Natural killer cell (primary cell): ENCODE results near the gene PWWP2A. TPM values are rescaled to one million over a fixed set of nuclear protein-coding genes. Genes with fewer than 3 reads are reported as not detected.

Source experiments
- ATAC-seq, 3 donors: fragments of 150-1000 bp in 2 of 3; fragments of 200-7000 bp in 1 of 3; cut with Tn5 transposase; 1 replicate in 1 of 3; 2 replicates in 2 of 3; pipeline ENCODE4 v1.10.0; 2021; ENCODE audit warnings: mild to moderate bottlenecking in 2 of 3, moderate library complexity in 2 of 3
- DNase-seq, 2 donors: peaks; one replicate each; pipeline versions ENCODE4 v3.0.0 to v3.0.0-alpha.2; 2013 to 2021; ENCODE audit warnings: mixed read lengths in 1 of 2
- H3K27ac ChIP-seq: one replicate; pipeline ENCODE4 v1.5.1; 2013; ENCODE audit warnings: mild to moderate bottlenecking, low read length
- H3K27me3 ChIP-seq: one replicate; pipeline ENCODE4 v1.6.1; 2013; ENCODE audit warnings: low read length; ENCODE audit not compliant: control insufficient read depth, insufficient read depth
- H3K36me3 ChIP-seq: one replicate; pipeline ENCODE4 v1.6.1; 2013; ENCODE audit warnings: low read length; ENCODE audit not compliant: control insufficient read depth, insufficient read depth
- H3K4me1 ChIP-seq: one replicate; pipeline ENCODE4 v1.6.1; 2013; ENCODE audit warnings: low read length; ENCODE audit not compliant: control insufficient read depth, insufficient read depth
- H3K4me3 ChIP-seq: one replicate; pipeline ENCODE4 v1.5.1; 2013; ENCODE audit warnings: low read length
- H3K9me3 ChIP-seq: one replicate; pipeline ENCODE4 v1.6.1; 2013; ENCODE audit warnings: low read length; ENCODE audit not compliant: control insufficient read depth, insufficient read depth
- H3K27ac Mint-ChIP-seq, 2 donors: one replicate each; pipeline ENCODE4 v1.8.0; 2022; ENCODE audit warnings: mild to moderate bottlenecking in 2 of 2, mixed read lengths in 2 of 2, moderate library complexity in 1 of 2
- H3K27me3 Mint-ChIP-seq, 2 donors: one replicate each; pipeline ENCODE4 v1.8.0; 2022; ENCODE audit warnings: low read depth in 2 of 2, mixed read lengths in 2 of 2
- H3K36me3 Mint-ChIP-seq: one replicate; pipeline ENCODE4 v1.8.0; 2022; ENCODE audit warnings: mixed read lengths
- H3K4me1 Mint-ChIP-seq, 2 donors: one replicate each; pipeline ENCODE4 v1.8.0; 2022; ENCODE audit warnings: mixed read lengths in 2 of 2
- H3K4me3 Mint-ChIP-seq: one replicate; pipeline ENCODE4 v1.8.0; 2022; ENCODE audit warnings: mild to moderate bottlenecking, moderate library complexity, mixed read lengths
- H3K9me3 Mint-ChIP-seq, 2 donors: one replicate each; pipeline ENCODE4 v1.8.0; 2022; ENCODE audit warnings: mixed read lengths in 2 of 2
- WGBS: methylation state at CpG from one replicate; pipeline ENCODE4 v1.1.7; 2013; ENCODE audit warnings: missing lambda C conversion rate; ENCODE audit not compliant: insufficient coverage; 5-methylcytosine and 5-hydroxymethylcytosine counted together
- intact Hi-C: fragments of 100-400 bp; cut with micrococcal nuclease; formaldehyde crosslinking; loops from one replicate; pipeline ENCODE4 v1.14.2; 2022
- total RNA-seq, 4 donors: library from RNA; stranded (reverse); fragments of 120-200 nt in 1 of 4; gene quantifications; one replicate each; pipeline versions ENCODE4 v1.2.3 to v1.2.4, GENCODE V29; 2013 to 2022
- TF ChIP-seq, protein P1 (sequence below): fragments of 200-600 bp; IDR thresholded peaks from one replicate; pipeline ENCODE4 v1.8.0; 2022; ENCODE audit warnings: antibody characterized with exemption

Gene PWWP2A
- total RNA-seq, result 10 to 100 TPM; 24.9 to 37.6 (median 30.2) TPM
- 40.8 TPM for total RNA-seq (2013)

DNA sequence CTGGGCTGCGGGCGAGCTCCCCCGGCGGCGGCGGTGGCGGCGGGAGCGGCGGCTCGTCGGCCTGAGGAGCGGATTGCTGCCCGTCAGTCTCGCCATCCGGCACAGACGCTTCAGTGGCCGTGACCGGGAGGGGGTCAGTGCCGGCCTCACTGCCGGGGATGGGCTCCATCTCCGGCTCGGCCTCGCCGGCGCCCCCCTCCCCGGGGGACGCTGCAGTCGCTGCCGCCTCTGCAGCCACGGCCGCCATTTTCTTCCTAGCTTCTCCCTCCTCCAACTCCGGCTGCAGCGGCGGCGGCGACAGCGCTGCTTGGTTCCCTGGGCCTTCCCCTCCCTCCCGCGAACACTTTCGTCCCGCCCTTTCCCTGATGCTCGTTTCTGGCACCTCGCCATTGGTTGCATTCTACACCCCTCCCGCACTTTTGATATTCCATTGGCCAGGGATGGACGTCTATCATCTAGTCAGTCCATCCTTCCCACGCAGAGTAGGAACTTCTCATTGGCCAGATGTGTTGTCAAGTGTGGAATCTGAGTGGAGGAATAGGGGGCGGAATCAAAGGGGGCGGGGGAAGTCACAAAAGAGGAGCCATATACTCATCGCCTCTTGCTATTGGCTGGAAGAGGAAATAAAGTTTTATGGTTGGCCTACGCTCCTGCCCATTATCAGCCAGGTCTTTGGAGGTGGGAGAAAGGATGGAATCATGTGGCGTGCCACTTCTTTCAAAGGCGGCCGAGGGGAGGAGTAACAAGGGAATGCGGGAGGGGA lies at the start of gene PWWP2A:
TSS of gene PWWP2A (minus strand) at position 309 of the 763 bp plus-strand sequence. CDS start at position 247, 62 bp downstream.
- peaks cover 0 to 10% of the 10 kb centered on the region in 2 donors for H3K27me3 Mint-ChIP-seq
- peaks cover 12% of the 10 kb centered on the region for H3K4me1 ChIP-seq
- peaks cover 3% of the 10 kb centered on the region for H3K36me3 ChIP-seq
- DNase-seq (peak; percentile 89 to 100), ATAC-seq (peak; percentile 90 to 98 (median 91))
- no peaks in the 10 kb centered on the region for H3K9me3 ChIP-seq
- H3K4me3 Mint-ChIP-seq, result peak within 1 kb of the TSS; percentile 94
- intact Hi-C loops, result loop anchor here (1.0 to 2.0 kb wide), 4 partner anchors 110 to 911 kb away; partner anchors contain the start of genes RNF145, SLU7 and TTC1
- no peaks in the 10 kb centered on the region for H3K9me3 Mint-ChIP-seq
- no peaks in the 10 kb centered on the region for H3K36me3 Mint-ChIP-seq
- H3K4me3 ChIP-seq, result peak within 1 kb of the TSS; percentile 77
- WGBS, result under 1% methylated on average over 53 of the region's 55 CpGs
- peak within 1 kb of the TSS; percentile 78 for H3K27ac ChIP-seq
- peak within 1 kb of the TSS; percentile 90 to 93 for H3K27ac Mint-ChIP-seq
- H3K4me1 Mint-ChIP-seq, result peaks cover 15 to 24% of the 10 kb centered on the region in 2 donors
- no peaks in the 10 kb centered on the region for H3K27me3 ChIP-seq
- TF ChIP-seq, protein P1, sequence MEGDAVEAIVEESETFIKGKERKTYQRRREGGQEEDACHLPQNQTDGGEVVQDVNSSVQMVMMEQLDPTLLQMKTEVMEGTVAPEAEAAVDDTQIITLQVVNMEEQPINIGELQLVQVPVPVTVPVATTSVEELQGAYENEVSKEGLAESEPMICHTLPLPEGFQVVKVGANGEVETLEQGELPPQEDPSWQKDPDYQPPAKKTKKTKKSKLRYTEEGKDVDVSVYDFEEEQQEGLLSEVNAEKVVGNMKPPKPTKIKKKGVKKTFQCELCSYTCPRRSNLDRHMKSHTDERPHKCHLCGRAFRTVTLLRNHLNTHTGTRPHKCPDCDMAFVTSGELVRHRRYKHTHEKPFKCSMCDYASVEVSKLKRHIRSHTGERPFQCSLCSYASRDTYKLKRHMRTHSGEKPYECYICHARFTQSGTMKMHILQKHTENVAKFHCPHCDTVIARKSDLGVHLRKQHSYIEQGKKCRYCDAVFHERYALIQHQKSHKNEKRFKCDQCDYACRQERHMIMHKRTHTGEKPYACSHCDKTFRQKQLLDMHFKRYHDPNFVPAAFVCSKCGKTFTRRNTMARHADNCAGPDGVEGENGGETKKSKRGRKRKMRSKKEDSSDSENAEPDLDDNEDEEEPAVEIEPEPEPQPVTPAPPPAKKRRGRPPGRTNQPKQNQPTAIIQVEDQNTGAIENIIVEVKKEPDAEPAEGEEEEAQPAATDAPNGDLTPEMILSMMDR, result no peak

DNA sequence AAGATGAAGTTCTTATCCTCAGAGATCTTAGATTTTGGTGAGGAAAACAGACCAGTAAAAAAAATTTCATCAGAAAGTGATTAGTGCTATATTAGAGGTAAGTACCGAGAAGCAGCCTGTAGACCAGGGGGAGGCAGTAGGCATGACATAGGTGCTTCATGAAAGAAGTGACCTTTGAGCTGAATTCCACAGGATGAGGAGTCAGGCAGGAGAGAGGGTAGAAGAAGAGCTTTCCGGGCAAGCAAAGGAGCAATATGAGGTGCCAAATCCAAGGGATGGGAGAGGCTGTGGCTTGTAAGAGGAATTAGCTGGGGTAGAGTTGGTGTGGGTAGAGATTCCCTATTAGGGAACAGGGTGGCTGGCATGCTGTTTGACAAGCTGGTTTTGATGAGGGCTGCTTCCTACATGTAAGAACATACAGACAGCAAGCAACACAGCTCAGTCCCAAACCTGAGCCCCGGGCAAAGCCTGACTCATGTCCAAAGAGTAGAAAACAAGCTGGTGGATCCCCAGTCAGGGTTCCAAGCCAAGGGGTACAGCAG lies 48.4 kb upstream of the PWWP2A start:
- Mint-ChIP-seq H3K36me3 (no peaks in the 10 kb centered on the region), H3K9me3 (no peaks in the 10 kb centered on the region), H3K4me1 (peaks cover 14 to 15% of the 10 kb centered on the region in 2 donors), H3K4me3 (no peak overlapping the region), H3K27ac (no peak overlapping the region), H3K27me3 (peaks cover 13 to 14% of the 10 kb centered on the region in 2 donors)
- Histone ChIP-seq H3K36me3 (no peaks in the 10 kb centered on the region), H3K4me3 (no peak overlapping the region), H3K4me1 (peaks cover 9% of the 10 kb centered on the region), H3K9me3 (no peaks in the 10 kb centered on the region), H3K27ac (no peak overlapping the region), H3K27me3 (no peaks in the 10 kb centered on the region)
- 82% methylated on average over 3 of the region's 3 CpGs for WGBS
- TF ChIP-seq, protein P1, result no peak
- ATAC-seq, result no peak
- intact Hi-C loops, result no loop called here
- no peak for DNase-seq

DNA sequence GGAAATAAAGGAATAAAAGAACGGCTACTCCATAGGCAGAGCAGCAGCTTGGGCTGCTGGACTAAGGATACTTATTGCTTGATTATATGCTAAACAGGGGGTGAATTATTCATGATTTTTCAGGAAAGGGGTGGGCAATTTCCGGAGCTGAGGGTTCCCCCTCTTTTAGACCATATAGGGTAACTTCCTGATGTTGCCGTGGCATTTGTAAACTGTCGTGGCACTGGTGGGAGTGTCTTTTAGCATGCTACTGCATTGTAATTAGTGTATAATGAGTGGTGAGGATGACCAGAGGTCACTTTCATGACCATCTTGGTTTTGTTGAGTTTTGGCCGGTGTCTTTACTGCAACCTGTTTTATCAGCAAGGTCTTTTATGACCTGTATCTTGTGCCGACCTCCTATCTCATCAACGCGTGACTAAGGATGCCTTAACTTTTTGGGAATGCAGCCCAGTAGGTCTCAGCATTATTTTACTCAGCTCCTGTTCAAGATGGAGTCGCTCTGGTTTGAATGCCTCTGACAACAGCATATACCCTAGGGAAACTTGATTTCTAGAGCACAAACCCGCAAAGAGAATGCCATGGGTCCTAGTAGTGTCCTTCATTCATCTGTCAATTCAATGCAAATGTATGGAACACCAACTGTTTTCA lies 47.8 kb upstream of the PWWP2A start:
- Mint-ChIP-seq H3K36me3 (no peaks in the 10 kb centered on the region), H3K27ac (no peak overlapping the region)
- H3K4me3 ChIP-seq, result no peak overlapping the region

More for the DNA sequence above, 47.8 kb upstream of the PWWP2A start:
- H3K4me1 Mint-ChIP-seq, result peaks cover 14 to 15% of the 10 kb centered on the region in 2 donors
- Histone ChIP-seq H3K36me3 (no peaks in the 10 kb centered on the region), H3K4me1 (peaks cover 9% of the 10 kb centered on the region), H3K9me3 (no peaks in the 10 kb centered on the region), H3K27me3 (no peaks in the 10 kb centered on the region), H3K27ac (no peak overlapping the region)
- 71% methylated on average over 10 of the region's 10 CpGs for WGBS
- no peak for ATAC-seq
- intact Hi-C loops, result no loop called here
- H3K4me3 Mint-ChIP-seq, result no peak overlapping the region
- no peak for DNase-seq
- TF ChIP-seq, protein P1, result no peak
- peaks cover 13 to 14% of the 10 kb centered on the region in 2 donors for H3K27me3 Mint-ChIP-seq
- H3K9me3 Mint-ChIP-seq, result no peaks in the 10 kb centered on the region
